ENCODE data around the gene ATP1A1. TPM values are rescaled to one million over a fixed set of nuclear protein-coding genes. Genes with fewer than 3 reads are reported as not detected.

ATP1A1 gene
- total and polyA plus RNA-seq, 2 experiments from 2014 or later = 665 to 1,350 TPM

DNA sequence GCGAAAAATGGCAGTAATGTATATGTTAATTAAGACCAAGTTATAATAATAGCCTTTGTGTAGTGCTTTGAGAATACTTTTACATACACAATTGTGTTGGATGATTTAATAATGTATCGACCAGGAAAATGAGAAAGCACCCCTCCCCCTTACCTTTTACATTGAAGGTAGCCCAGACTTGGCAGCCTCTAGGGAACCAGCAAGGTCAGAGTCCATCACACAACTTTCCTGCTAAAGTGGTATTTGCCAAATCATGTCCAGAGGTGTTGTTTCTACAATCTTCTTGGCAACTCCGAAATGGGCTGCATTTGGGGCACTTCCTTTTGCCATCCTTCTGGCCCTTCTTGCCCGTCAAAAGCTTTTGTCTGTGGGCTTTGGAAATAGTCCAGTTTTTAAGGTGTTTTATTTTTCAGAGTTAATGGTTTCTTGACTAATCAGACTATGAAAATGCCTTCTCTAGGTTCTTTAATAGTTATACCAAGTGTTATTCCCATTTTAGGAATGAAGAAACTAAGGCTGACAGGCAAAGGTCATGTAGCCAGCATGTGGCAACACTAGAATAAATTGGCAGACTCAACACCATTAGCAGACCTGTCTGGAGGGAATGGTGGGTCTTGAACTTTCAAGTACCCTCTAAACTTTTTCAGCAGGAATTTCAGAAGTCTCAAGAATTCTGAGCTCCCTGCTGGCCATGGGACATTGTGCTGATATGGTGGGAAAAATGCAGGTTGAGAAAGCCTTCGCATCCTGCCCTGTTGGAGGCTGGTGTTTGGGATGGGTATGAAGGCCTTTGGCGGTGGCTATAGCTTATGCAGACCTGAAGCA, 6.8 kb downstream of the ATP1A1 start:
- peaks cover 80% of the 10 kb centered on the region for H3K4me1 ChIP-seq (ENCODE audit: low read depth)
- TF ChIP-seq, protein P1, sequence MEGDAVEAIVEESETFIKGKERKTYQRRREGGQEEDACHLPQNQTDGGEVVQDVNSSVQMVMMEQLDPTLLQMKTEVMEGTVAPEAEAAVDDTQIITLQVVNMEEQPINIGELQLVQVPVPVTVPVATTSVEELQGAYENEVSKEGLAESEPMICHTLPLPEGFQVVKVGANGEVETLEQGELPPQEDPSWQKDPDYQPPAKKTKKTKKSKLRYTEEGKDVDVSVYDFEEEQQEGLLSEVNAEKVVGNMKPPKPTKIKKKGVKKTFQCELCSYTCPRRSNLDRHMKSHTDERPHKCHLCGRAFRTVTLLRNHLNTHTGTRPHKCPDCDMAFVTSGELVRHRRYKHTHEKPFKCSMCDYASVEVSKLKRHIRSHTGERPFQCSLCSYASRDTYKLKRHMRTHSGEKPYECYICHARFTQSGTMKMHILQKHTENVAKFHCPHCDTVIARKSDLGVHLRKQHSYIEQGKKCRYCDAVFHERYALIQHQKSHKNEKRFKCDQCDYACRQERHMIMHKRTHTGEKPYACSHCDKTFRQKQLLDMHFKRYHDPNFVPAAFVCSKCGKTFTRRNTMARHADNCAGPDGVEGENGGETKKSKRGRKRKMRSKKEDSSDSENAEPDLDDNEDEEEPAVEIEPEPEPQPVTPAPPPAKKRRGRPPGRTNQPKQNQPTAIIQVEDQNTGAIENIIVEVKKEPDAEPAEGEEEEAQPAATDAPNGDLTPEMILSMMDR (IDR thresholded peaks at IDR 0.05; ENCODE audit: low read depth, low read length) = no peak
- H3K9me3 ChIP-seq (ENCODE audit: low read depth) = no peaks in the 10 kb centered on the region
- peak overlapping the region; percentile 97 for H3K27ac ChIP-seq
- peak overlapping the region; percentile 12 for H3K4me3 ChIP-seq
- DNase-seq (ENCODE audit: low read depth in 1 of 2, low spot score in 1 of 2) = peak in 1 of 2 donors; percentile 52
- H3K27me3 ChIP-seq = no peaks in the 10 kb centered on the region
- H3K36me3 ChIP-seq = peaks cover 24% of the 10 kb centered on the region

DNA sequence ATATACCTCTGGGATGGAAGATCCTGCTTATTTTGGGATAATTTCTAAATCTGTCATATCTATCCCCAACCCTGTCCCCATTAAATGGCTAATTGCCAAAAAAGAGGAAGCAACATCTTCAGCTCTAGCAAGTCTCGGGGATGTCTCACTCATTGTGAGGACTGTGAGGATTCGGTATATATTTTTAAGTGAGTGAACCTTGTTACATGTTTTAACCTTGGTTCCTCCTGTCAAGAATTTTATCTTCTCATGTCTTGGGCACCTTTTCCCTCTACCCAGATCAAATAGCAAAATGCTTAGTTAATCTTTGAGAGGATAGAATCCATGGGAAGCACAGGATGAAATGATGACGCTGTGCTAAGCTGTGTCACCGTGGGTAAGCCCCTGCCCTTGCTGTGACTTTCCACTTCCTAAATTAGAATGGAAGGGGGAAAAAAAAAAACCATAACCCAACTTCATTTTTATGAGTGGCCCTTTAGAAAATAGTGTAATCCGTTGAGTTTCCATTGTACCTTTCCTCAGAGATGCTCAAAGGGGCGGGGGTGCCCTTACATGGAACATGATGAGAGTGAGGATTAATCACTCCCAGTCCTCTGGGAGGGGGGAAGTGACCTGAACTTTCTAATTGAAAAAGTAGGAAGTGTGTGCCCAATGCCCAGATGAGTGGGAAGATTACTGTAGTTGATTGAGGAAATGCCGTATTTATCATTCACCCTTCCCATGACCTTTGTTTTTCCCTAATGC, 7.6 kb downstream of the ATP1A1 start:
- Histone ChIP-seq H3K4me1 (ENCODE audit: low read depth) (peaks cover 80% of the 10 kb centered on the region), H3K36me3 (peaks cover 32% of the 10 kb centered on the region), H3K27ac (peak overlapping the region; percentile 97), H3K9me3 (ENCODE audit: low read depth) (no peaks in the 10 kb centered on the region), H3K4me3 (peak overlapping the region; percentile 12), H3K27me3 (no peaks in the 10 kb centered on the region)
- TF ChIP-seq, protein P1 (IDR thresholded peaks at IDR 0.05; ENCODE audit: low read depth, low read length) = no peak
- no peak for DNase-seq (ENCODE audit: low read depth in 1 of 2, low spot score in 1 of 2)

DNA sequence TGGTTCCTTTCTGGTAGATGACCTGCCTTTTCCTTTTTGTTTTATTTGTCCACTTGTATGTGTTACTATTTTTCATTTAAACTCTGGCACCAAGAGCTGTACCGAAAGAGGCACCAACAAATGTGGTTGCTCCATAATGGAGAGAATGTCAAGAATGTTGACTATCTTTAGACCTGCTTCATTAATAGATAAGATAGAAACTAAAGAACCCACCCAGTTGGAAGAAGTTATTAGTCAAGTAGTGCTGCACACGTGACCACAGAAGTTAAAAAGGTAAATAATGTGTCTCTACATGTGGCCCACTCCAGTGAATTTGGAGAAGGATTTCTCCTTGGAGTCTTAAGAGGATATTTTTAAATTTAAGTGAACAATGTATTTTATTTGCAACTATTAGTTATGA, 9.3 kb downstream of the ATP1A1 start:
- TF ChIP-seq, protein P1 (IDR thresholded peaks at IDR 0.05; ENCODE audit: low read depth, low read length) = no peak
- Histone ChIP-seq H3K27ac (peak overlapping the region; percentile 97), H3K27me3 (no peaks in the 10 kb centered on the region), H3K4me3 (peak overlapping the region; percentile 4), H3K36me3 (peaks cover 46% of the 10 kb centered on the region), H3K4me1 (ENCODE audit: low read depth) (peaks cover 73% of the 10 kb centered on the region), H3K9me3 (ENCODE audit: low read depth) (no peaks in the 10 kb centered on the region)
- peak; percentile 64 to 74 for DNase-seq (ENCODE audit: low read depth in 1 of 2, low spot score in 1 of 2)

DNA sequence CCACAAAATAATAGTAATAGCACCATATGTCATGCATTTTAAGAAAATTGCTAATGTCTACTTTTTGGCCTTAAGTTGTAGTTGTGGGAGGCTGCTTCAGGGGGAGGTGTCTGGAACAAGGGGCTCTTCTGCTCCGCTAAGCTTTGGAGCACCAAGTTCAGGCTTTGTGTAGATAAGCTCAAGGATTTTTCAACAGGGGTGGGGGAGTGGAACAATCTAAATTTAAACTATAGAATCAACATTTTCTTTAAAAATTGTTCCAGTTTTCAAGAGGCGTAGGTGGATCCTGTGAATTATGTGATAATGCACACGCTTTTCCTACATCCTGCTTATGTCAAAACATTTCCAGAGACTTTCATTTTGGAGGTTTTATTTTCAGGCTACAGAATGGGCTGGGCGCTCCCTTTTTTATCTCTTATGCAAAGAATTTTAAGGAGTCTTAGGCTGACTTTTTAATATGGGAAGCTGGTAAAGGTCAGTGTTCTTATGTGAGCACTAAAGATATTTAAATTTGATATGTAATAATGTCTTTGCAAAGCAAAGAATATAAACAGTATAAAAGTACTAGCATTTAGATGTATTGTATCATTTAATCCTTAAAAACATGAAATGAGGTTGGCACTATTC, 9.9 kb downstream of the ATP1A1 start:
- DNase-seq (ENCODE audit: low read depth in 1 of 2, low spot score in 1 of 2) = peak; percentile 46 to 51
- H3K36me3 ChIP-seq = peaks cover 53% of the 10 kb centered on the region
- H3K9me3 ChIP-seq (ENCODE audit: low read depth) = no peaks in the 10 kb centered on the region
- H3K27ac ChIP-seq = peak overlapping the region; percentile 97
- H3K27me3 ChIP-seq = no peaks in the 10 kb centered on the region
- TF ChIP-seq, protein P1 (IDR thresholded peaks at IDR 0.05; ENCODE audit: low read depth, low read length) = no peak
- peak overlapping the region; percentile 4 for H3K4me3 ChIP-seq
- peaks cover 68% of the 10 kb centered on the region for H3K4me1 ChIP-seq (ENCODE audit: low read depth)

DNA sequence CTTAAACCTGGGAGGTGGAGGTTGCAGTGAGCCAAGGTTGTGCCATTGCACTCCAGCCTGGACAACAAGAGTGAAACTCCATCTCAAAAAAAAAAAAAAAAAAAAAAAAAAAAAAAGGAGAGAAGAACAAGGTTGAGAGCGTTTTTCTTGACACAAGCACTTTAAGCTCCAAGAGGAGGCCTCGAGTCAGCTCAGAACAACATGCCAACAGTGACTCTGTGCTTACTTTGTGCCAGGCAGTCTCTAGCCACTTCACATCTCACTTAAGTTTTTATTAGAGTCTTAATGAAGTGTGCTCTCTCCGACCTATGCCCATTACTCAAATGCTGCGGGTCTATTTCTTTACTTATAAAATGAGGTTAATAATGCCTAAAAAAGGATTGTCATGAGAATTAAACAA, 13.0 kb downstream of the ATP1A1 start:
- no peaks in the 10 kb centered on the region for H3K27me3 ChIP-seq
- H3K4me3 ChIP-seq = no peak overlapping the region
- TF ChIP-seq, protein P1 (IDR thresholded peaks at IDR 0.05; ENCODE audit: low read depth, low read length) = no peak
- peak overlapping the region; percentile 95 for H3K27ac ChIP-seq
- peaks cover 75% of the 10 kb centered on the region for H3K36me3 ChIP-seq
- H3K4me1 ChIP-seq (ENCODE audit: low read depth) = peaks cover 46% of the 10 kb centered on the region
- DNase-seq (ENCODE audit: low read depth in 1 of 2, low spot score in 1 of 2) = no peak
- H3K9me3 ChIP-seq (ENCODE audit: low read depth) = no peaks in the 10 kb centered on the region

Data from cardiac muscle cell (in vitro differentiated cells and primary cell).